CD4-positive, alpha-beta T cell treated with Interleukin-6 for 4 hours (primary cell): Measurements from ENCODE around the gene SPINDOC.
"Not testable (repeated sequence)": the region's sequence is repeated elsewhere in the genome, so short reads cannot be mapped to it uniquely, and the experiment has no call there.

ENCODE experiments used
- DNase-seq: peaks from one replicate; pipeline ENCODE4 v3.0.0-alpha.2; 2020; ENCODE audit warnings: mixed read lengths

The SPINDOC gene

DNA sequence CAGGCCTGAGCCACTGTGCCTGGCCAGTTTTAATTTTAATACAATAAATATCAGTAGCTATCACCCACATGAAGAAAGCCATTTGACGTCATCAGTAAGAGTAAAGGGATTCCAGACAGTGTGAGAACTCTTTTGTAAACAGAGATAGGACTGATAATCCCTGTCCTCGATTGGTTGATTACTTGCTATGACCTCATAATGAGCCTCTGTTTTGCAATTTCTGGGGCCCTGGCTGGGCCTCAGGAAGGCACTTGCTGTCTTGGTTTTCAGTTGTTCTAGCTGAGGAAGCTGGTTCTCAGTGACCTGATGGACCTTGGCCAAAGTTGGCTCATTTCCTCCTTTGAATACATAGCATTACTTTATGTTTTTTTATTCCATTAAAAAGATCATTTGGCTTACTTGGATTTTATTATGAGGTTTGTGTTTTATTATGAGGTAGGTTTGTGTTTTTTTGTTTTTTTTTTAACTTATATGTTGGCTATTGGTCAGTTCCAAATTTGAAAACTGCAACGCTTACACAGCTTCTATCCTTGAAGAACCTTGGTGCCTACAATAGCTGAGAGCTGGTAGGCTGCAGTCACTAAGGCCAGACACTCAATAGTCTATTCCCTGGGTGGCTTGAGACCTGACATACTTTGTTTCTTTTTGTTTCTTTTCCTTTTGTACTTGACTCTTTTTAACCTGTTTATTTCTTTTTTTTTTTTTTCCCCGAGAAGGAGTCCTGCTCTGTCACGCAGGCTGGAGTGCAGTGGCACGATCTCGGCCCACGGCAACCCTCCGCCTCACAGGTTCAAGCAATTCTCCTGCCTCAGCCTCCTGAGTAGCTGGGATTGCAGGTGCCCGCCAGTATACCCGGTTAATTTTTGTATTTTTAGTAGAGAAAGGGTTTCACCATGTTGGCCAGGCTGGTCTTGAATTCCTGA is 45.6 kb downstream of the SPINDOC start:
- no peak for DNase-seq

DNA sequence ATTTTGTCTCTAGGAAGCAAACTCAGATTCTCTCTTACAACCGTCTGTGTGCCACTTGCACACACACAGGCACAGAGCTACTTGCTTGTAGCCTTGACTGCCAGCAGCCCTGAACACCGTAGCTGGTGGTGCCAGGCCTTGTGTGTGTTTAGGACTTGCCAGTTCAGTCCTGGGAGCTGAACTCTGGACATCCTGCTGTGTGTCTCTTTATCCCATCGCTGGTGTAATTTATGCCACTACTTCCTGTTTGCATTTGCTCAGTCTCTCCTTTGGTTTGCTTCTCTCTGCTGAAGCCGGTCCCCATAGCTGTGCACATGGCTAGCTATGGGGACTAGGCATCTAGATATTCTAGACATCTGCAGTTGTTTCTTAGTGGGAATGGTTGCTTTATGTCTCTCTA is 49.7 kb downstream of the SPINDOC start:
- DNase-seq: peak; percentile 15

DNA sequence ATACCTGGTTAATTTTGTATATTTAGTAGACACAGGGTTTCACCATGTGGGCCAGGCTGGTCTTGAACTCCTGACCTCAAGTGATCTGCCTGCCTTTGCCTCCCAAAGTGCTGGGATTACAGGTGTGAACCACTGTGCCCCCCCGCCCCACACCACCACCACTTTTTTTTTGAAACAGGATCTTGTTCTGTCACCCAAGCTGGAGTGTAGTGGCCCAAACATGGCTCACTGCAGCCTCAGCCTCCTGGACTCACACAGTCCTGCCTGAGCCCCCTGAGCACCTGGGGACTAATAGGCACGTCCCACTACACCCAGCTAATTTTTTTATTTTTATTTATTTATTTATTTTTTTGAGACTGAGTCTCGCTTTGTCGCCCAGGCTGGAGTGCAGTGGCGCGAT is 50.4 kb downstream of the SPINDOC start:
- not testable (repeated sequence) for DNase-seq

DNA sequence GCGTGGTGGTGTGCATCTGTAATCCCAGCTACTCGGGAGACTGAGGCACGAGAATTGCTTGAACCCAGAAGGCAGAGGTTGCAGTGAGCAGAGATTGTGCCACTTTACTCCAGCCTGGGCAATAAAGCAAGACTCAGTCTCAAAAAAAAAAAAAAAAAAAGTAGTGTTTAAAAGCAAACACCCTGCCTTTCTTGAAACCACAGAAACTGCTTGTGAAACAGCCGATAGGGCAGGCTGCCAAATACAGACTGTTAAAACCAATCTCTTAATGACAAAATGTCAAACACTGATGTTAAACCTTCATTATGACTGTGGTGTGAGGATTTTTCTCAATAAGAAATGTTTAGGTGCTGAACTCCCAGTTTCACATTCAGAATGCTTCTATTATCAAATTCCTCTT is 53.0 kb downstream of the SPINDOC start:
- peak; percentile 89 for DNase-seq

DNA sequence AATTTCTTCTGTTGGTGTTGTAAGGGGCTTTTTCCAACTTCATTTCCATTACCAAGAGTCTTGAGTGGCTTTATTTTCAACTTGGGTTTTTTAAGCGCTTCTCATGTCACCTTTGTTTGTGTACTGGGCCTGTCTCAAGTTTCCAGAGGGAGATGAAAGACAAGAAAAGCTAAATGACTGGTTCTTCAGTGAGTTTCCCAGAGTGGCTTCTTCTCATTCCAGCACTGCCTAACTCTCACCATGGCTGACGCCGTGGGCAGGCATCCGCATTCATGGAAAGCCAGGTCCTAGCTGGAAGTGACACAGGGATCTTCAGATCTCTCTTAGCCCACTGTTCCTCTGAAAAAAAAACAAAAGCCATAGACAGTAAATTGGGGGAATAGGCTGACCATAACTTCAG is 54.3 kb downstream of the SPINDOC start:
- no peak for DNase-seq

DNA sequence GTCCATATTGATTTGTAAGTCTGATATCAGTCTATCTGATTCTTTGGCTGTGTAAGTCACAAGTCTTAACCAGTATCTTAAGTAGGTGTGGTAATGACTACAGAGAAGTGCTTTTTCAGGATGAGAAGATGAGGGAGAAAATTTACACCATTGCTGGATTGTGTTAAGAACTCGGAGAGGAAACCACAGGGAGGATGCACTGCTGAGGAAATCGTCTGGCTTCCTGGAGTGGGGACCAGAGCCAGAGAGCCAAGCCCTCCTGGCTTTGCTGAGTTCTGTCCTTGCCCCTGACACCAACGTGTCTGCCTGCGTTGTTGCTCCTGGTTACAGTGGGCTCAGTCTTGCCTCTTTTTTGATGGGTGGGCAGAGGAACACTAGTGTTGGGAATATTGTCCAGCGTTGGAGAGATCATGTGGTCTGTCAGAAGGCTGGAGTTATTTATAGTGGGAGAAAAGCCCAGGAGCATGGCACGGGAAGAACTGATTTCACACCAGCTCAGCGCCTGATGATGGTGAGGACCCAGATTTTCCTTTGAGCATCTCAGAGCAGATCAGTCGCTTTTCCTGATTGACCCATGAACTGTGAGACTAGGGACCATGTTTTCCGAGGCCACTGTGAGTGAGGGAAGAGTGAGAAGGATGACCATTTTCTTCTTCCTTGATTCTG is 55.3 kb downstream of the SPINDOC start:
- DNase-seq: no peak

DNA sequence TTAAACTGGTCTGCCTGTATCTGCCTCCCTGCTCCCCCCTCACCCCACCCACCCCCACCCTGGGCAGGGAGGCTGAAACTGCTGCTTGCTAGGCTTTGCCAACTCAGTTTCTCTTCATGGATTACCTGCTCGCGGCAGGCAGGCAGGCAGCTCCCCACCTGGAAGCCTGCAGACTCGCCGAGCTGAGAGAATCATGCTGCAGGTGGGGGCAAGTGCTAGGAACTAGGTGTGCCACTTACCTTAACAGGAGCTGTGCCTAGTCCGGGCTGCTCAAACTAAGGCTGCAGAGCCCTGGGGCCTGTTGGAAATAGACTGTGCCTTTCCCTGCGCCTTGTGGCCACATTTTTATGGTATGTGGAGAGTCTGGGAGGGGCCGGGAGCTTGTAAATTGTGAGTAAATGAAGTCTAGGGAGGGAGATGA is 55.9 kb downstream of the SPINDOC start:
- DNase-seq: no peak

DNA sequence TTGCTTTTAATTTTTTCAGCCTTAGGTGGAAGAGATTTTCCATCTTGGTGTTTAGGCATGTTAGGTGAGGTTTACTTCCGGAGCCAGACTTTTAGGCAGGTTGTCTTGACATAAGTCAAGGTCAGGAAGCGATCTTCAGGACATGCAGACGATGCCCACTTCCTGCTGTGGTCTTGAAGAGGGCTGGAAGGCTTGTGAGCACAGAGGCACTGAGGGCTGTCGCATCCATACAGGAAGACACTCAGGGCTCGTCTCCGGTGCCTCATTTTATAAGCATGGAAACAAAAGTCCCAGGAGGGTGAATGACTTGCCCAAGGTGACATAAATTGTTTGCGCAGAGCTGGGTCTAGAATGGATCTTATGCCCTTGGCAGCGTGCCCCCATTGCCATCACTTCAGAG is 56.4 kb downstream of the SPINDOC start:
- DNase-seq: peak; percentile 74

DNA sequence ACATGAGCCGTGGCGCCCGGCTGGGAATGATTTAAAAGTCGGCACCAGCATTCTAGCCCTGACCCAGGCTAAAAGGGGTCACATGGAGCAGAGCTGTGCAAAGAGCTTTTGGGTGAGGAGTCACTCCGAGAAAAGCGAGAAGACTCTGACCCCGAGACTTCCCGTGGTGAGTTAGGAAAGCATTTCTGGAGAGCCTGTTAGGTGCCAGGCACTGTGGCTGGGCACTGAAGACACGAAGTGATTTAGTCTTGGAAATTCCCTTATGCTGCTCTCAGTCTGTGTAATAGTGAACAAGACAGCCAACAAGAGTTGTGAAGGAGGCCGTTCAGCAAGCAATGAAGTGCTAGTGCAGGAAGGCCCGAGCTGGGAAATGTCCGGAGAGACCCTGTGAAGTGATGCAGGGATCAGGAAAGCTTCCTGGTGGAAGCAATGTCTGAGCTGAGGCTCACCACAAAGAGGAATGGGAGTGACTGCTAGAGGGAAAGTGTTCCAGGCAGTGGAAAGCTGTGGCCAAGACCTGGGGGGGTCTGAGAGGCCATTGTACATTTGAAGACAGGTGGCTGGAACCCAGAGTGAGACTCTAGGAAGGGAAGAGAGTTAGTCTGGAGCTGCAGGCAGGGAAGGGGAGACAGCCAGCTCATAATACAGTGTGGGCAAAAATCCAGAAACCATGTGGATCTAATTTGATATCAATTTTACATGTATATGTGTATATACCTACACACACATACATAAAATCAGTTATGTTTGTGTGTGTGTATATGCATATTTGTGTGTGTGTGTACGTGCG is 57.3 kb downstream of the SPINDOC start:
- no peak for DNase-seq

DNA sequence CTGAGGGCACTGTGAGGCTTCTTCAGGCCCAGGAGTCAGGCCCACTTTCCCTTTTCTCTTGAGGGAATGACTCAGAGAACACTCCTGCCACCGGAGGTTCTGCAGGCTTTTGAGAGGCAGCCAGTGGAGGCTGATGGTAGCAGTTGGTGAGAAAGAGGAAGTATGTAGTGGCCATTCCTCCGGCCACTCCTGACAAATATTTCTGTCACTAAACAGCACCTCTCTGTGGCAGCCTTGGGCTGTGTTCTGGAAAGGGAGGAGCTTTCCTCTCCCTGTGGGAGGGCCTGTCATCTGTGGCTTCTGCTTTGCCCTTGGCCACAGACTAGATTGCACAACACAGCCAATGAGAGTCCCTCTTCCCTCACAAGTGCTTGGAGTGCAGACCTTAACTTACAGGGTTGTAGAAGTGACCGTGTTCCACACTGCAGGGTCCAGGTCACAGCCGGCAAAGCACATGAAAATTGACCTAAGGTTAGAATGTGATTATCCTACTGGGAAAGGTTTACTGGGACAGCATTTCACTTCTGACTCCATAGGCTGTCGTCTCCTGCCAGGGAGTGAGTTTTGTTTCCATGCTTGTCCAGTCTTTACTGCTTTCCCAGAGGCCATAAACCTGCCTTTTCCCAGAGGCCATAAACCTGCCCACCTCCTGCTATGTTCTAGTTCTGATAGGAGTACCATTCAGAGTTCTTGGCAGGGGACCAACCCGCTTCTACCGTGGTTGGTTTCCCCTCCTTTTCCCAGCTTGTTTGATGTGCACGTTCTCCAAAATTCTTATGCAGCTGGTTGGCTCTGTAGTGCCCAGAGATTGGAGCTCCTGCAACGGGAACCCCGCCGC is 58.9 kb downstream of the SPINDOC start:
- DNase-seq: peak; percentile 45

DNA sequence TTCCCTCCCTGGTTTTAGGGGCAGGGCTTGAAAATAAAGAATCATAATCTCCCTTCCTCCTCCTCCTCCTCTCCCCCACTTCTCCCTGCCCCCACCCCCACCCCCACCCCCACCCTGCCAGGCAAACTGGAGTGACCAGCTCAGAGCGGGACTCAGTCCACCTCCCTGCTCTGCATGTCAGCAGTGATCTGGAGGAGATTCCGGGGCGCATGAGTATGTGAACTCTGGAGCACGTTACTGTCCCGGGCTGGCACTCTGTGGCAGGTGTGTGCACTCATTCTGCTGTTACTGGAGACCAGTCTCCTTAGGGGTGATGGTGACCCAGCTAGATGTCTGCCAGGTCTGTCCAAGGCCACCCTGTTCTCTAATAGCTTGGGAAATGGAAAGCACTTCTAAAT is 59.5 kb downstream of the SPINDOC start:
- no peak for DNase-seq

DNA sequence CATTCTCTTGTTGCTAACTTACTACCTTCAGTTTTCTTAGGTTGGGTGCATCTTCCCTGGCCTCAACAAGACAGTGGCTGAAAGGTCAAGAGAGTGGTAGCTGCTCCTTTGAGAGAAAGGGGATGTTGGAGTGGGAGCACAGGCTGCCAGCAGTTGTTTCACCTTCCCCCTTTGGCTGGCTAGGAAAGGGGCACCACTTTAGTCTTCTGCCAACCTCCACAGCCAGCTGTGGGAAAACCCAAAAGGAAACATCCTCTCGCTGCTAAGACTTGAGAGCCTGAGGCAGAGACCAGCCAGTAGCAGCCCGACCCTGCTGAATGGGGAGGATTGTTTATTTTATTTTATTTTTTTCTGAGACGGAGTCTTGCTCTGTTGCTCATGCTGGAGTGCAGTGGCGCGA is 60.1 kb downstream of the SPINDOC start:
- no peak for DNase-seq

DNA sequence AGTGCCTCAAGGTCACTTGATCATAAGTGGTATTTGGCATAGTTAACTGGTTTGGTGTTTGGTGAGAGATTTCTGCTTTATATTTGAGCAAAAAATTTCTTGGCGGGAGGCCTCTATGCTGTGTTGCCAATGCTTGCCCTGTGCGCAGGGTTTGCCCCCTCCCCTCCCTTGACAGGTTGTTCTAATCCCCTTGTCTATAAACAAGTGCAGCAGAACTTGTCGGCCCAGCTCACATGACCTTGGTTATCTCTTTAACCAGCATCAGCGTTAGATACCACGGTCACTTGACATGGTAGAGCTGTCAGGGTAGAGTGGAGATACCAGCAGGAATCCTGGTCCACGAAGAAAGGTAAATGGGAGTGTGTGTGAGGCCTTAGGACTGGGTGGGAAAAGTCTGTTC is 61.3 kb downstream of the SPINDOC start:
- DNase-seq: no peak

DNA sequence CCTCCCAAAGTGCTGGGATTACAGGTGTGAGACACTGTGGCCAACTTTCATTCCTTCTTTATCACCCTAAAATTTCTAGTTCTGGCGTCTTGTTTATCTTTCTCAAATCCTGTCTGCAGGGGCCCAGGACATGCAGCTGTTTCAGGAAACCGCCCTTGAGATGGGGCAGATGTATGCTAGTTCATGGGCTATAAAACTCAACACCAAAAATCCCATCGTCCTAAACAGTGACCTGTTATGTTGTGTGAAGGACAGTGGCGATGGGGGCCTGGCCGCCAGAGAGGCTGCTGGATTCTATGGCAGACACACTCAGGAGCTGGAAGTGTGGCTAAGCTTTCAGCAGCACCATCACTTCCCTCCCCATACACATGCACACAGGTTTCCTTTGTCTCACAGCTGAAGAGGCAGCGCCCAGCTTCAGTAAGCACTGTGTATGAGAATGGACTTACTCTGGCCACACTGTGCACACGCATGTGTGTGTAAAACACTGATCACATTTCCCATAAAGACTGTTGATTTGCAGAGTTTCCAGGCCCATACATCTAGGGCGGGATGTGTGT is 62.3 kb downstream of the SPINDOC start:
- no peak for DNase-seq

DNA sequence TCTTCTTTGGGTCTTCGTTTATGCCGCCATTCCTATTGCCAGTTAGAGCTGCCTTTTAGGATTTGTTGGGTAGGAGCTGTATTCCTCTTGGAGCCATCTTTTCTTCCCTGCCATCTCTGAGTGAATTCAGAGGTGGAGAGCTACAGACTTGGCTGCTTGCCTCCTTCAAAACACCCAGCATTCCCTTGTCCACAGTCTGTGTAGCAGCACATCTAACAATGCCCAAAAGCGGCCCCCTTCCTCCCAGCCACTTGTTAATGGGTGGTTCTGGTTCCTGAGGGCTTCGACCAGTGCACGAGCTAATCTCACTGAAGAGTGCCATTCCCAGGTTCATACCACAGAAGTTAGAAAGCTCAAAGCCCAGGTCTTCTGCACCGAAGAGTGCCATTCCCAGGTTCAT is 63.4 kb downstream of the SPINDOC start:
- DNase-seq: no peak
